ENCODE measurements around the gene PPP1R1B.

DNA sequence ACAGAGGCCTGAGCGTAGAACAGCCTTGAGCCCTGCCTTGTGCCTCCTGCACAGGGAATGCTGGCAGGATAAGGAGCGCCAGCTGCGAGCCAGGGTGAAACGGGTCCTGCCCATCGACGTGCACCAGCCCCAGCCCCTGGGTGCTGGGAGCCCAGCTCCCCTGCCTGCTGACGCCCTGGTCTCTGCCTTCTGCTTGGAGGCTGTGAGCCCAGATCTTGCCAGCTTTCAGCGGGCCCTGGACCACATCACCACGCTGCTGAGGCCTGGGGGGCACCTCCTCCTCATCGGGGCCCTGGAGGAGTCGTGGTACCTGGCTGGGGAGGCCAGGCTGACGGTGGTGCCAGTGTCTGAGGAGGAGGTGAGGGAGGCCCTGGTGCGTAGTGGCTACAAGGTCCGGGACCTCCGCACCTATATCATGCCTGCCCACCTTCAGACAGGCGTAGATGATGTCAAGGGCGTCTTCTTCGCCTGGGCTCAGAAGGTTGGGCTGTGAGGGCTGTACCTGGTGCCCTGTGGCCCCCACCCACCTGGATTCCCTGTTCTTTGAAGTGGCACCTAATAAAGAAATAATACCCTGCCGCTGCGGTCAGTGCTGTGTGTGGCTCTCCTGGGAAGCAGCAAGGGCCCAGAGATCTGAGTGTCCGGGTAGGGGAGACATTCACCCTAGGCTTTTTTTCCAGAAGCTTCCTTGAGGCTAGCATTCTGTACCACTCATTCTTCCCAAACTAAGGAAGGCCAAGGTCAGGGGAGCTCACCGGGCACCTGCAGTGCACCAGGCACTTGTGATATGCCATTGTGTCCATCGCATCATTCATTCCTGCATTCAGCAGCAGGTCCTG, 43.4 kb downstream of the PPP1R1B start:
- TF ChIP-seq, protein P1, sequence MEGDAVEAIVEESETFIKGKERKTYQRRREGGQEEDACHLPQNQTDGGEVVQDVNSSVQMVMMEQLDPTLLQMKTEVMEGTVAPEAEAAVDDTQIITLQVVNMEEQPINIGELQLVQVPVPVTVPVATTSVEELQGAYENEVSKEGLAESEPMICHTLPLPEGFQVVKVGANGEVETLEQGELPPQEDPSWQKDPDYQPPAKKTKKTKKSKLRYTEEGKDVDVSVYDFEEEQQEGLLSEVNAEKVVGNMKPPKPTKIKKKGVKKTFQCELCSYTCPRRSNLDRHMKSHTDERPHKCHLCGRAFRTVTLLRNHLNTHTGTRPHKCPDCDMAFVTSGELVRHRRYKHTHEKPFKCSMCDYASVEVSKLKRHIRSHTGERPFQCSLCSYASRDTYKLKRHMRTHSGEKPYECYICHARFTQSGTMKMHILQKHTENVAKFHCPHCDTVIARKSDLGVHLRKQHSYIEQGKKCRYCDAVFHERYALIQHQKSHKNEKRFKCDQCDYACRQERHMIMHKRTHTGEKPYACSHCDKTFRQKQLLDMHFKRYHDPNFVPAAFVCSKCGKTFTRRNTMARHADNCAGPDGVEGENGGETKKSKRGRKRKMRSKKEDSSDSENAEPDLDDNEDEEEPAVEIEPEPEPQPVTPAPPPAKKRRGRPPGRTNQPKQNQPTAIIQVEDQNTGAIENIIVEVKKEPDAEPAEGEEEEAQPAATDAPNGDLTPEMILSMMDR (IDR thresholded peaks at IDR 0.05; ENCODE audit: low read length) = no peak
- TF ChIP-seq EZH2 (optimal IDR thresholded peaks at IDR 0.05; ENCODE audit: low read depth, low read length) (no peak), EZH2phosphoT487 (IDR thresholded peaks at IDR 0.05; ENCODE audit: low read length) (no peak)

Measured in MM.1S (cell line).